NCI-H446 treated with DMSO at 0.1 percent for 48 hours (cell line): Measurements from ENCODE around the gene CCL5.

Source experiments
- DNase-seq: peaks from one replicate; lab custom pipeline; 2025; lab: John Stamatoyannopoulos, UW

The CCL5 gene

DNA sequence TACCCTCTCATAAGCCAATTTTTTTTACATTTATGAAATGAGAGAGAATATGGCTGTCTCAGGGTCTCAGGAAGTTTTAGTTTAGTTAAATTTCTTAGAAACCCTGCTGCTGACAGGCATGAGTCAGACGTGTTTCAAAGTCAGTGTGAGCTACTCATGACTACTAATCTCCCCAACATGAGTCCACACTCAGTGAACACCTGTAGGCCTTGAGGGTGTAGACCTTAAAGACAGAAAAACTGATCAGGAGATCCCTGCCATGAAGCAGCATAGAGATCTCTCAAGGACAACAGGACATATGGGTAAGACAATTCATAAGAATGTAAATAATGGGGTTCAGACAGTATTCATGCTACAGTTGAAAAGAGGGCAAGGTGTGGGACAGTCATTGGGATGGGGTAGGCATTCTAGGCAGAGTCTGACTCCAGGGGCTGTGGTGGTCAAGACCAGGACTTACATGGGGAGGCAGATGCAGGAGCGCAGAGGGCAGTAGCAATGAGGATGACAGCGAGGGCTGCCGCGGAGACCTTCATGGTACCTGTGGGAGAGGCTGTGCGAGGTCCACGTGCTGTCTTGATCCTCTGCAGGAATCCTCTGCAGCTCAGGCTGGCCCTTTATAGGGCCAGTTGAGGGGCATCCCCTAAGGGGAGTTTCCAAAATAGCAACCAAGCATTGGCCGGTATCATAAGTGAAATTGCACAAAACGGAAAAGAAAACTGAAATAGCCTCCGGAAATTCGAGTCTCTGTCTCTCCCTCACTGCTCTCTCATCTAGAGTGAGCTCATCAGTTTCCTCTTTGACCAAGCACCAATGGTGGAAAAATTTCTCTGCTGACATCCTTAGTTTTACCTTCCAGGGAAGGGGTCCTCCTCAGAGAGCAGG, at the start of gene CCL5:
Gene CCL5 (minus strand): TSS at position 588 of the 882 bp plus-strand sequence.
- DNase-seq: no peak

GRCh38 chr17:35927714-35928113, 47.6 kb upstream of the CCL5 start:
- DNase-seq: no peak

DNA sequence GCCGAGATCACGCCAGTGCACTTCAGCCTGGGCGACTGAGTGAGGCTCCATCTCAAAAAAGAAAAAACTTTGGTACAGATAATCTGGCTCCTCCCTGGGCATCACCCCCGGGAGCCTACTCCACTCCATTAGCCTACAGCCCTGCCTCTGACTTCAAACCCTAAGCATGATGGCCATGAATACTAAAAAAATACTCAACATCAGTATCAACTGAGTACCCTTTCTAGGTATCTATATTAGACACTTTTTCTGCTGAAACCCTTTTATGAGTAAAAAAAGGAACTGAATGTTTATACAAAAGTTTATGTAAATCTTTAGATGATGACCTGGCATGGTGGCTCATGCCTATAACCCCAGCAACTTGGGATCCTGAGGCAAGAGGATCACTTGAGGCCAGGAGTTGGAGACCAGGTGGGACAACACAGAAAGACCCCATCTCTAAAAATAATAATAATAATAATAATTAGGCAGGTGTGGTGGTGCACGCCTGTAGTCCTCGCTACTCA, 43.5 kb upstream of the CCL5 start:
- DNase-seq: no peak

DNA sequence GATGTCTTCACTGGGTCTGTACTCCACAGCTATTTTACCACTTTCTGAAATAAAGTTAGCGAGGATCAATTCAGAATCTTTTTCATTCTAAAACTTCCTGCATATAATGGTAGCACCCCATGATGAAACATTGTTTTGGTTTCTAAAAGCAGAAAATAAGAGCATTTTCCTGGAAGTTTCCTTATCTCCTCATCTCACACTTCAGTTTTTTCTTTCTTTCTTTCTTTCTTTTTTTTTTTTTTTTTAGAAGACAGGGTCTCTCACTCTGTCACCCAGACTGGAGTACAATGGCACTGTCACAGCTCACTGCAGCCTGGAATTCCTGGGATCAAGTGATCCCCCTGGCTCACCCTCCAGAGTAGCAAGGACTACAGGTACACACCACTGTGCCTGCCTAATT, 40.1 kb upstream of the CCL5 start:
- DNase-seq: no peak

GRCh38 chr17:35918665-35919064, 38.5 kb upstream of the CCL5 start:
- DNase-seq: no peak

GRCh38 chr17:35917519-35918213, 37.5 kb upstream of the CCL5 start:
- DNase-seq: no peak

DNA sequence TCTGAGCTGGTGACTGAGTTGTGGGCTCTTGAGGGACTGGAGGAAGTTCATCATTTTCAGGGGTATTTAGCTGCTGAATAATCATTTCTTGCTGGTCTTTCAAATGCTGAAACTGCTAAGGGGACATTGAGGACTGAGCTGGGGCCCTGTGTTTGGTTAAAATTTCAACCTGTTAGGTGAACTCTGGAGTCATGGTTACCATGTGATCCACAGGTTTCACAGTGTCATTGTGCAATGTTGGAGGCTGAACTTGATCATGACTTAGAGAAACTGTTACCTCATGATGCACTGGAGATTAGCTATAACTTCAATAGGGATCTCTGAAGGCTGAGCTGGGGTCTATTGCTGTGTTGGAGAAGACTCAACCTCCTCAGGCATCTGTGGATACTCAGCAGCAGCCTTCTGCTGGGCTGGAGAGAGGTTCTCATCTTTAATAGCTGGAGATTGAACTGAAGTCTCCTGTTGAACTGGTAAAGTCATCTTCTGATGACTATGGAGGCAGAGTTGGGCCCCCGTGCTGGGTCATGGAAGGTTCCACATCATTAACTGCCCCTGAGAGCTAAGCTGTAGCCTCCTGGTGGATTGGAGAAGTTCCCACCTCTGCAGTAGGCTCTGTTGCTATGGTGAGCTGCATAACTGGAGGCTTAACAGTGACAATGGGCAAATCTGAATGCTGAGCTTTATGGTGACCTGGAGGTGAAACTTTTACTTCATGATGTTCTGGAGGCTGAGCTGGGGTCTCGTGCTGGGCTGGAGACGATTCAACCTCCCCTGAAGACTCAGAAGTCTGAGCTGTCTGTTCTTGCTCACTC, 35.2 kb upstream of the CCL5 start:
- no peak for DNase-seq

GRCh38 chr17:35914354-35914753, 34.2 kb upstream of the CCL5 start:
- DNase-seq: no peak

- no peak for DNase-seq
Observed at GRCh38 chr17:35913609-35914008, 33.4 kb upstream of the CCL5 start.

- no peak for DNase-seq
Observed at GRCh38 chr17:35912942-35913341, 32.8 kb upstream of the CCL5 start.

DNA sequence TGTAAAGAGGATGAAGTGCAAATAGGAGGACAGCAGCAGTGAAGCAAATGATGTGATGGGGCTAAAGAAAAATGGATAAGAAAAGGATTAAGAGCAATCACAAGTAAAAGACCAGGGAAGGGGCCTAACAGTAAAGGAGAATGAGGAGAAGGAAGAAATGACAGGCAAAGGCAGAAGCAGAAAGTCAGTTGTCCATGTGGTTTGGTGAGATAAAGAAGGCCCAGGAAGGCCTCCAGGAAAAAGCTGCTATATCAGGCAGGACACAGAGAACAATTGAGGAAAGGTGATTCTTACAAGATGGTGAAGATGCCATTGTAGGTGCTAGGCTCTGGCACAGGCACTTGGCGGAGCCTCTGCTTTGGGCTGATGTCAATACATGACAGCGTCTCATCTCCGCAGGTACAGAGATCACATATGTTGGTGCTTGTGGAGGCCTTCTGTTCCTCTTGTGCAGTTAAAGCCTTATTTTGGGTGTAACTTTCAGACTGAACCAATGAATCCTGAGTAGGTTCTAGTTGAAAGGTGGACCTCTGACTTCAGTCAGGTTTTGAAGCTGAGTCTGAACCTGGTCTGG, 32.3 kb upstream of the CCL5 start:
- no peak for DNase-seq

DNA sequence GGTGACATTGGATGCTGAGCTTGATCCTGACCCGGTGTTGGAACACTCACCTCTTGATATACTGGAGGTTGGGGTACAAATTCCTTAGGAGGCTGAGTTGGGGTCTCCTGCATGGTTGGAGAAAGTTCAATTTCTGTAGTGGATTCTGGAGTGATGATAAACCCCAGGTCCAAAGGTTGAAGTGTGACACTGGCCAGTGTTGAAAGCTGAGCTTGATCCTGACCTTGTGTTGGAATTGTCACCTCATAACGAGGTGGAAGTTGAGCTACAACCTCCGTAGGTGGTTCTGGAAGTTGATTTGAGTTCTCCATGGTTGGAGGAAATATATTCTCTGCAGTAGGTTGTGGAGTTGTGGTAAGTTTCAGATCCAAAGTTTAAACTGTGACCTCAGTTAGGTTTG, 29.2 kb upstream of the CCL5 start:
- DNase-seq: no peak

GRCh38 chr17:35907691-35908090, 27.5 kb upstream of the CCL5 start:
- DNase-seq: no peak

GRCh38 chr17:35906926-35907637, 26.9 kb upstream of the CCL5 start:
- no peak for DNase-seq

DNA sequence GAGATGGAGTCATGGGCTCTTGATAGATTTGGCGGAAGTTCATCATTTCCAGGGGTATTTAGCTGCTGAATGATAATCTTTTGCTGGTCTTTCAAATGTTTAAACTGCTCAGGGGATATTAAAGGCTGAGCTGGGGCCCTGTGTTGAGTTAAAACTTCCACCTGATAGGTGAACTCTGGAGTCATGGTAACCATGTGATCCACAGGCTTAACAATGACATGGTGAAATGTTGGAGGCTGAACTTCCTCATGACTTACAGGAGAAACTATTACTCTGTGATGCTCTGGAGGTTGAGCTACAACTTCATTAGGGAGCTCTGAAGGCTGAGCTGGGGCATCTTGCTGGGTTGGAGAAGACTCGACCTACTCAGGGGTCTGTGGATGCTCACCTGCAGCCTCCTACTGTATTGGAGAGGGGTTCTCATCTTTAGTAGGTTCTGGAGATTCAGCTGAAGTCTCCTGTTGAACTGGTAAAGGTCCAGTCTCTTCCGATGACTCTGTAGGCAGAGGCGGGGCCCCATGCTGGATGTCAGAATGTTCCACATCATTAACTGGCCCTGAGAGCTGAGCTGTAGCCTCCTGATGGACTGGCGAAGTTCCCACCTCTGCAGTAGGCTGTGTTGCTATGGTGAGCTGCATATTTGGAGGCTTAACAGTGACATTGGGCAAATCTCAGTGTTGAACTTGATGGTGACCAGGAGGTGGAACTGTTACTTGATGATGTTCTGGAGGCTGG, 26.2 kb upstream of the CCL5 start:
- no peak for DNase-seq

DNA sequence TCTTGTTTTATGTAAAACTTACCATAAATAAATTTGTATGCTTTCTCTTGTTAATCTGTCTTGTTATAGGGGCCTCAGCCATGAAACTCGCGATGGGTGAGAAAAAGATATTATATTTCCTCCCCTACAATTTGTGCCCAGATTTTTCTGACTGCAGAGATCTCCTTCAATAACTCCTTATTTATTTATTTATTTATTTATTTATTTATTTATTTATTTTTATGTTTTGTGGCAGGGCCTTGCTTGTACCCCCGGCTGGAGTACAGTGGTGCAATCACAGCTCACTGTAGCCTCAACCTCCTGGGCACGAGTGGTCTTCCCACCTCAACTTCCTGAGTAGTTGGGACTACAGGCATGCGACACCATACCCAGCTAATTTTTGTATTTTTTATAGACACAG, 23.3 kb upstream of the CCL5 start:
- no peak for DNase-seq

DNA sequence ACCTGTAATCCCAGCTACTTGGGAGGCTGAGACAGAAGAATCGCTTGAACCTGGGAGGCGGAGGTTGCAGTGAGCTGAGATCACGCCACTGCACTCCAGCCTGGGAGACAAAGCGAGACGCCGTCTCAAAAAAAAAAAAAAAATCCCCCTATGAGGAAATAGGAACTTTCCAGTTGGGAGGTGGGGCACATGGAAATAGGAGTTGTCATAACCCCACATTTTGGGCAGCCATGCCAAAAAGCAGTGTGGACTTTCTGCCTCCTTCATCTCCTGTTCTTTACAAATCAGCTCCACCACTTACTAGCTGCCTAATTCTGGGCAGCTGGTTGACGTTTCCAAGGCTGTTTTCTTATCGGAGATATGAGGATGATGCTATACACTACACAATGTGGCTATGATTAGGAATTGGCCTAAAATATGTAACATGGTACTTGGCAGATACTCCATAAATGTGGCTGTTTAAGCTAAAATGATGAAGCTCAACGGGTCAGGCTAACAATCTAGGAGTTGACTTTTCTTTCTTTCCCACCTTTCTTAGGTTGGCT, 21.5 kb upstream of the CCL5 start:
- DNase-seq: no peak

GRCh38 chr17:35900708-35901480, 20.7 kb upstream of the CCL5 start:
- DNase-seq: no peak

GRCh38 chr17:35900280-35900679, 20.1 kb upstream of the CCL5 start:
- DNase-seq: no peak
